T1000 (cell line): ENCODE data around the gene INHA.

Source experiments
- DNase-seq: peaks from one replicate; lab custom pipeline; 2025; ENCODE audit warnings: mixed read lengths; lab: John Stamatoyannopoulos, UW

The INHA gene, protein sequence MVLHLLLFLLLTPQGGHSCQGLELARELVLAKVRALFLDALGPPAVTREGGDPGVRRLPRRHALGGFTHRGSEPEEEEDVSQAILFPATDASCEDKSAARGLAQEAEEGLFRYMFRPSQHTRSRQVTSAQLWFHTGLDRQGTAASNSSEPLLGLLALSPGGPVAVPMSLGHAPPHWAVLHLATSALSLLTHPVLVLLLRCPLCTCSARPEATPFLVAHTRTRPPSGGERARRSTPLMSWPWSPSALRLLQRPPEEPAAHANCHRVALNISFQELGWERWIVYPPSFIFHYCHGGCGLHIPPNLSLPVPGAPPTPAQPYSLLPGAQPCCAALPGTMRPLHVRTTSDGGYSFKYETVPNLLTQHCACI

DNA sequence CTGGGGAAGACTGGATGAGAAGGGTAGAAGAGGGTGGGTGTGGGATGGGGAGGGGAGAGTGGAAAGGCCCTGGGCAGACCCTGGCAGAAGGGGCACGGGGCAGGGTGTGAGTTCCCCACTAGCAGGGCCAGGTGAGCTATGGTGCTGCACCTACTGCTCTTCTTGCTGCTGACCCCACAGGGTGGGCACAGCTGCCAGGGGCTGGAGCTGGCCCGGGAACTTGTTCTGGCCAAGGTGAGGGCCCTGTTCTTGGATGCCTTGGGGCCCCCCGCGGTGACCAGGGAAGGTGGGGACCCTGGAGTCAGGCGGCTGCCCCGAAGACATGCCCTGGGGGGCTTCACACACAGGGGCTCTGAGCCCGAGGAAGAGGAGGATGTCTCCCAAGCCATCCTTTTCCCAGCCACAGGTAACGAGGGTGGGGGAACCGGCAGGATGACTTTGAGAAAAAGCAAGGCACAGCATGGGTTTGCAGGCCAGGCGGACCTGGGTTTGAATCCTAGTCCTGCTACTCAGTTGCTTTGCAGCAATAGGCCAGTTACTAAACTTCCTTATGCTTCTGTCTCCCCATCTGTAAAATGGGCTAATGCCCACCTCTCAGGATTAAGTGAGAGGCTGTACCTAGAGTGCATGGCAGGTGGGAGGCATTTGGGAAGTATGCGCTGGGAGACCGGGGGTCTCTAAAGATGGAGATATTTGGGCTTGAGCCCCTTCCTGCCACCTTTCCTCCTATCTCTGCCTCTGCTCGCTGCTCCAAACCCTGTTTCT lies at the start of gene INHA:
INHA (plus strand) TSS at position 74 of the 765 bp plus-strand sequence; CDS start at position 139, 65 bp downstream.
- no peak for DNase-seq

DNA sequence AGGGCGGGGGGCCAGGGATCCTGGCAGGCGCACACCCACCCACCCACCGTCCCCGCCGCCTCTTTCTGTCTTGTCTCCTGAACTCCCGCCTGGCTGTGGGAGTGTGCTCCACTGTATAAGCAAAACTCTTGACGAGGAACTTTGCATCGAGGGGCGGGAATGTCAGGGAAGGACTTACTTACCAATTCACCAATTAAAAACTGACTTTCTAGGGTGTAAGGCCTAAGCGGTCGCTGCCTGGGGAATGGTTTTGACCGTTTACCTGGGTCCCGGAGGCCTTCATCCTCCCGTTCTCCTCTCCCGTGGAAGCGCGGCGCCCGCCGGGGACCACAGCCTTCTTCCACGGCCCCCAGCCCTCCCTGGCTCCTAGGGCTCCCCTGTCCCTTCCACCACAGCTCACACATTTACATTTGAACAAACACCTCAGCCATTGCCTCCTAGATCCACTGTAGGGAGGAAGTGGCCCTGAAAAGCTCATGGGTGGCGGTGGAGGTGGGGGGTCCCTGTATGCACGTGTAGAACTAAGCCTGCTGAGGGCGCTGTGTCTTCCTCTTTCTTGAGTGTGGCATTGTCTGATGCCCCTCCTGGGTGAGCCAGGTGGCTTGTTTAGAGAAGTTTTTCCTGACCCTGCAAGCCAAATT lies 49.0 kb upstream of the INHA start:
- no peak for DNase-seq

DNA sequence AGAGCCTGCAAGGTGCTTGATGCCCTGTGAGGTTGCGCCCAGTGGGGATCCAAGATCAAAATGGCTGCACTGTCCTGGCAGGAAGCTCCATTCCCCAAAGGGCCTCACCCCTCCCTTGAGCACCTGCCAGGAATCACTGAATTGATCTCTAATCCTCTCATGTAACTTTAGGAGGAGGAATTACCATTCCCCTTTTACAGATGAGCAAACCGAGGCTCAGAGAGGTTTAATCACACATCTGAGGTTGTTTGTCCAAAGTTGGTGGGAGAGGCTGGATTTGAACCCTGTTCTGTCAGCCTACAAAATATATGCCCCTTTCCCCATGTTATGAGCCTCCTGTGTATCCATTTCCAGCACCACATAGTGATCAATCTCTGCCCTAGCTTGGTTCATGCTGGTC lies 47.3 kb upstream of the INHA start:
- DNase-seq, result no peak

DNA sequence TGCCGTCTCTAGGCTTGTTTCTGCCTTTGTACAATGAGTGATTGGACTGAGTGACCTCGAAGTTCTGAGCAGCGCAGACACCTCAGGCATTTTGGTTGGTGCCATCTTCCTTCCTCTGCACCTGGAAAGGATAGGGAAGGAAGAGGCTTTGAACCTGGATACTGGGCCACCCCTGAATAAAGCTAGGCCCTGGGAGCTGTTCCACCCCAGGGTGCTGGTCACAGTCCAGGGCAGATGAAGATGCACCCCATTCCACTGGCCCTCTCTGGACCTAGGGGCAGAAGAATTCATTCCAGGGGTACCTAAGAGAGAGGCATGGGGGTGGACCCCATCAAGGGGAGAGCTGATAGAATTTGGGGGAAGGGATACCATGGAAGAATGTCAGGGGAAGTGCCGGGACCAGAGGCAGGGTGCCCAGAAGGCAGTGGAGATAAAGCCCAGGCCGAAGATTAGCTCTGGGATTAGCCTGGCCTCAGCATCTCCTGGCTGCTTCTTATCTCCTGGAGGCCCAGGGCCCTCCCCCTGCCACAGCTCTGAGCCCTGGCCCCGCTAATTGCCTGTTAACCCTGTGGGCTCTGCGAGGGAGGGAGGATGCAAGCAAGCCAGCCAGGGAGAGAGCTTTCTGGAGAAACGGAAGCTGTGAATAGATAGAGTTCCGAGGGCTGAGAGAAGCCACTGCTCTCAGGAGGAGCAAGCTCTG lies 46.4 kb upstream of the INHA start:
- DNase-seq, result no peak

DNA sequence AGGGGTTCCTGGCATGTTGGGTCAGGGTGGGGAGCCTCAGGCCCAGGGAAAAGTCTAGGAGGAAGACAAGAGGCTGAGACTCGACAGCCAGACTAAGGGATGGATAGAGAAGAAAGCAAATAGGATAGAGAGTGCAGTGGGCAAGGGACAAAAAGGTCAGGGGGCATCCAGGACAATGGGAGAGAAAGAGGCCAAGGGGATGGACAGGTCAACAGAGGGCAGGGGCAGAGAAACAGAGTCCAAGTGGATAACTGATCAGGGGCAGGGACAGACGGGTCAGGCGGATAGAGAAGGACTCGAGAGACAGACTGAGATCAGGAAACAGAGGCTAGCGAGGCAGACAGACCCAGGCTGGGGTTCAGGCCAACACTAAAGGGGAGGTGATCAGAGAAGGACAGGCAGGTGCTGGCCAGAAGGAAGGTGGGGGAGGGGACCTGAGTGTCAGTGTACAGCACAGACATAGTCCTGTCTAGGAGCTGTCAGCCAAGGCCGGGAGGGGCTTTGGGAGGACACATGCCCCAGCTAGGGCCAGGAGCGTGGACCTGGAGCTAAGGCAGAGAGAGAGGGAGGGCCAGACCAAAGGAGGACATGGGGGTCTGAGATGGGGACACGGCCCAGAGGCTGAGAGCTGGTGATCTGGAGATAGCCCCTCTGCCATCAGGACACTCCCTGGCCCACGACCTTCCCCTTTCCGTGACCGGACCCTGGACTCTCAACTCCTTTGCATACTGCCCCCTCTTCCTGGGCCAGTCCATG lies 45.6 kb upstream of the INHA start:
- no peak for DNase-seq

DNA sequence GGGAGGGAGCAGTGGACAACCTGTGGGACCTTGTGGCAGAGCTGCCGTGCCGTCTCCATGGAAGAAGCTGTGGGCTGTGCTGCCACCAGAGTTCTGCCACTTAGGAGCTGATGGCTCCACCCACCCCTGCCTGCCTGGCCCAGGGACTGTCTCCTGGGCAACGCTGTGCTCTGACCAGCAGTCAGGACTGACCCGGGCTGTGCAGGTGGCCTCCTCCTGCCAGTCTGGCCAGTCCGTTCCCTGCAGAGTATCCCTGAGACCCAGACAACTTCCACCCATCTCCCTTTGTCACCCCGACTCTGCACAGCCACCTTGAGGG lies 45.1 kb upstream of the INHA start:
- DNase-seq, result no peak

DNA sequence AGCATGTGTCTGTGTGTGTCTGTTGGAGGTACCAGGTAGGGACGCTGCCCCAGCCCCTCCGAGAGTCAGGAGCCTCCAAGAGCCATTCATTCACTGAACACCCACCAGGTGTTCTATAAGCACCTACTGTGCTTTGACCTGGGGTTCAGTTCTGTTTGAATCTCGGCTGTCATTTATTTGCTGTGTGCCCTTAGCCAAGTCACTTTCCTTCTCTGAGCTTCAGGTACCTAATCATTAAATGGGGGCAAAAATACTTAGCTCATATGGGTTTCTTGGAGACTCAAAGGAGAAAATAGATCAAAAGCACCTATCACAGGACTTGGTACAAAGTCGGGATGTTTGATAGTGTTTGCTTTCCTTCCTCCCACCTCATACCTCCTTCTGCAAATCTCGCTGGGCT lies 44.6 kb upstream of the INHA start:
- no peak for DNase-seq

DNA sequence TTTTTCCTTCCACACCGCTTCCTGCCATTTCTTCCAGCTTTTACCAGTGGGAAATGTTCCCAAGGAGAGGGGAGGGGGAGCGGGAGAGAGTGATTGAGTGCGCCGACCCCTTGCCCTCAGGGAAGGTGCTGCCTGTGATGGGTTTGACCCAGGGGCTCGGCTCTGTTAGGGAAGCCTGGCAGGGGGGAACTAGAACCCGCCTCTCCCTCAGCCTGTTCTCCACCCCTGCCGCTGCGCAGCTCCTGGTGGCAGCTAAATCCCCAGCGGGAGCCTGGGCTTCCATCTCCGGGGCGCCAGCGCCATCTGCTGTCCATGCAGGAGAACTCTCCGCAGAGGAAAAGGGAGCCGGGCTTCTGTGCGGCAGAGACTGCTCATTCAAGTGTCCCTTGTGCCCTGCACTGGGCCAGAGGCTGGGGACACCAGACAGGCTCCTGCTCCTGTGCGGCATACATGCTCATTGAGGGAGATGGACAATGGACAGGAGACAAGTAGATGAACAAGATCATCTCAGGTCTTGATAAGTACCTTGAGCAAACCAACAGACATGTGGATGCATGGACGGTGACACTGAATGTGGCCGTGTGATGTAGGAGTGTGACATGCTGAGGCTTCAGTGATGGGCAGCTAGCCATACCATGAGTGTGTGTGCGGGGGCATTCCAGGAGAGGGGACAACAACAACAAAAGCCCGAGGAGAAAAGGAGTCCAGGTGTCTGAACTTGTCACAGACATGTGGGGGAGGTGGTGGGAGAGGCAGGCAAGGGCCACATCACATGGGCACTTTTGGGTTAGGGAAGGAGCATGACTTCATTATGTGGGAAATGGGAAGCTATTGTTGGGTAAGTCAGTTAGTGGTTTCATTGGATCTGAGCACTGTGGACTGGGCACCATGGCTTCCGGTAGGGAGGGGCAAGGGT lies 41.8 kb upstream of the INHA start:
- DNase-seq, result peak; percentile 71

DNA sequence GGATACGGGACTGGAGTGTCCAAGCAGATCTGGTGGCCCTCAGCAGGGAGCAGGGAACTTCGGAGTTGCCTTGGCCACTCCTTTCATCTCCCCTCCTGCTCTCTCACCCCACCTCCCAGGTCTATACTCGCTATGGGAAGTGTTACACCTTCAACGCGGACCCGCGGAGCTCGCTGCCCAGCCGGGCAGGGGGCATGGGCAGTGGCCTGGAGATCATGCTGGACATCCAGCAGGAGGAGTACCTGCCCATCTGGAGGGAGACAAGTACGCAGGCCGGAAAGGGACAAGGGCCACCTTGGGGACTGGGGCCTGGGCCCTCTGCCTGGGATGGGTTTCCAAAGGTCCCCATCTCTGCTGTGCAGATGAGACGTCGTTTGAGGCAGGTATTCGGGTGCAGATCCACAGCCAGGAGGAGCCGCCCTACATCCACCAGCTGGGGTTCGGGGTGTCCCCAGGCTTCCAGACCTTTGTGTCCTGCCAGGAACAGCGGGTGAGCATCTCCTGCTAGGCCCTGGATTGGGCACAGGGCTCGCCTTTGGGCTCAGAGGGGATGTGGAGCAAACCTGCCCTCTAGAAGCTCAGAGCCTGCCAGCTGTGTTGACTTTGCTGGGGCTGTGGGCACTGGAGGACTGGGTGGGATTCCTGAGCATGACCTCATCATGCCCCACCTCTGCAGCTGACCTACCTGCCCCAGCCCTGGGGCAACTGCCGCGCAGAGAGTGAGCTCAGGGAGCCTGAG lies 40.3 kb upstream of the INHA start:
- no peak for DNase-seq

DNA sequence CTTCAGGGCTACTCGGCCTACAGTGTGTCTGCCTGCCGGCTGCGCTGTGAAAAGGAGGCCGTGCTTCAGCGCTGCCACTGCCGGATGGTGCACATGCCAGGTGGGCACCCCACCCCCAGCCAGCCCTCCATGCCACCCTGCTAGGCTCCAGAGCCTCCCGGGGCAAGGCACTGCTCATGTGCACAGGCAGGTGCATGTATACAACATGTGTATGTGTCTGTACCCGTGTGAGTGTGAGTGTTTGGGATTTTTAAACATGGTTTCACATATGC lies 39.8 kb upstream of the INHA start:
- no peak for DNase-seq

DNA sequence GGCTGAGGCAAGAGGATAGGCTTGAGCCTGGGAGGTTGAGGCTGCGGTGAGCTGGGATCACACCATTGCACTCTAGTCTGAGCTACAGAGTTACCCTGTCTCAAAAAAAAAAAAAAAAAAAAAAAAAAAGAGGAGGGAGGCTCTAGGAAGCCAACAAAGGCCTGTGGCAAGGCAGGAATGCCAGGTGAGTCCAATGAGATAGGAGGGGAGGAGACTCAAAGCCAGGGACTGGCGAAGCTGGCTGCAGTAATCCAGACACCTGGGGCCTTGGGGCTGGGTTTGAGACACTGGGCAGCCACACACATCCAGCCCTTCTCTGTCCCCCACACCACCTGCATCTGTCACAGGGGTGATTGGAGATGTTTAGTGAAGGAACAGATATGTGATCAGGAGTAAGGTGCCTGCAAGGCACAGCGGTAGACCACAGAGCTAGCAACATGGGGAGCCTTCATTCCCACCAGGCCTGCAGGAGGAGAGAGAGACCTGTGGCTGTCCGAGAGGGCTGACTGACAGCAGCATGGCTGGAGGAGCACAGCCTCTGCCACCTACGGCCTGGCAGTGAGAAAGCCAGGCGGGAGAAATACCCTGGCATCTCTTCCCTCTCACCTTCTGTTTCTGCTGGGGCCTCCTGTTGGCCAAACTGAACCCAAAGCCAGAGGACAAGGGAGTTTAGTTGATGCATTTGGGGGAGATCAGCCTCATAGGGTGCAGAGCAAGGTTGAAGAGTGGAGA lies 38.0 kb upstream of the INHA start:
- DNase-seq, result no peak

DNA sequence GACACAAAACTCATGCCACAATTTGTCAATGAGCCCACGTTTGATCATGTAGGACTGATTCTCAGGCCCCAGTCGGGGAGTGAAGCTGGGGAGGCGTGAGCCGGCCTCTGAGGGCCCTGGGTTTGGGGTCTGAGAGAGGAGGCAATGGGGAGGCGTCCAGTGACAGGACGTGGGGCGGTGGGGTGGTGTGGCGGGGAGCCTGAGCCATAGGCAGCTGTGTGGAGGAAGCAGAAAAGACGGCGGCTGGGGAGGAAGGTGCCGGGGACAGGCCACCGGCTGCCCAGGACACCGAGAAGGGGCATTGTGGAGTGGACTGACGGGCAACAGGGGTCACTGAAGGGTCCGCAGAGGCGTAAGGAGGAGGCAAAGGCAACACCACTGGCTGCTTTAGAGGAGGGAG lies 35.7 kb upstream of the INHA start:
- no peak for DNase-seq

DNA sequence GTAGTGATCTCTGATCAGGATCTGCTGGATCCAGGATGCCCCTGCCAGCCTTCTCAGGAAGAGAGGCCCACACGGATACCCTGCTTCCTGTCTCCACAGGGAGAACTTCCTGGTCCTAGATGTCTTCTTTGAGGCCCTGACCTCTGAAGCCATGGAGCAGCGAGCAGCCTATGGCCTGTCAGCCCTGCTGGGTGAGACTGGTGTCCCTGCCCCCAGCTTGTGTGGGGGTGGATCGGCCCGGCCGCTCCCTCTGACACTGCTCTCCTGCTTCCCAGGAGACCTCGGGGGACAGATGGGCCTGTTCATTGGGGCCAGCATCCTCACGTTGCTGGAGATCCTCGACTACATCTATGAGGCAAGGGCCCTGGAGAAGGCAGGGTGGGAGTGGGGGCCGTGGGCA lies 35.1 kb upstream of the INHA start:
- DNase-seq, result no peak

DNA sequence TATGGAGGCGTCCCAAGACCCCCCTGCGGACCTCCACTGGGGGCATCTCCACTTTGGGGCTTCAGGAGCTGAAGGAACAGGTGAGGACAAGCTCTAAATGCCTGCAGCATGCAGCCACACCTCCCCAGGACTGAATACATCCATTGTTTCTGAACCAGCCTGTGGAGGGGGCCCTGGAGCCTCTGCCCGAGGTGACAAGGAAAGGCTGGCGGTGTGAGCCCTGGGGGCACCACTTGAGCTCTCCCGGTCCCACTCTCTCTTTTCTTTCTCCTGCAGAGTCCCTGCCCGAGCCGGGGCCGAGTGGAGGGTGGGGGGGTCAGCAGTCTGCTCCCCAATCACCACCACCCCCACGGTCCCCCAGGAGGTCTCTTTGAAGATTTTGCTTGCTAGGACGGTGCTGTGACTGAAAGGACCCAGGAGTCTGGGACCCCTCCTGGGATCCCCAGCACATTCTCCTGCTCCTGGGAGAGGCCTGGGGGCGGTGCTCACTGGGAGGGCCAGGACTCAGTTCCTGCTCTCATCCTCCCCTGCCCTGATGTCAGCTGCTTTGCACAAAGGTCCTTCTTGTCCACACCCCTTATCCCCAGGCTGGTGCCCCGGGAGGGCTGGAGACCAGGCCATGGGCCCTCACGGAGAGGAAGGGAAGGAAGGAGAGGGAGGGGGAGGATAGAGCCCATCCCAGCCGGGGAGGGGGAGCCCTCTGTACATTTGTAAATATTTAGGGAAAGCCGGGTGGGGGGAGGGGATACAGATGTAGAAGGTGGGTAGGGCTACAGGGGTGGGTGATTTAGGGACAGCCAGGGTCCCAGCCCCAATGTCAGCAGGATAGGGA lies 34.2 kb upstream of the INHA start:
- DNase-seq, result no peak

DNA sequence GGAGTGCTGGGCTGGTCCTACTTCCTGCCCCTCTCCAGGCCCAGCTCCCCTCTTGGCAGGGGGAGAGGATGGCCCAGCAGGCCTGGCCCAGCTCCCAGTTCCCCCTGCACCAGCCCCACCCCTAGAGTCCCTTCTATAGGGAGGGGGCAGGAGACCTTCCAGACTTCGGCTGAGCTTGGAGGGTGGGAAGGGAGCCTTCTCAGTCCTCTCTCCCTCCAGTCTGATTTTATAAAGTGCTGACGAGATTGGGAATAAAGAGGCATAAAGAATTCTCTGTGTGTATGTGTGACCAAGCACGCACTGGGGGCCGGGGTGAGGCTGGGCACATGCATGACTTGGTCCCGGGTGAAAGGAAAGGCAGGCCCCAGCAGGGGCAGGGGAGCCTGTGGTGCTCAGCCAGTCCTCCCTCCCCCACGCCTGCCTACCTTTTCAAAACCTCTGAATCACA lies 33.6 kb upstream of the INHA start:
- no peak for DNase-seq

DNA sequence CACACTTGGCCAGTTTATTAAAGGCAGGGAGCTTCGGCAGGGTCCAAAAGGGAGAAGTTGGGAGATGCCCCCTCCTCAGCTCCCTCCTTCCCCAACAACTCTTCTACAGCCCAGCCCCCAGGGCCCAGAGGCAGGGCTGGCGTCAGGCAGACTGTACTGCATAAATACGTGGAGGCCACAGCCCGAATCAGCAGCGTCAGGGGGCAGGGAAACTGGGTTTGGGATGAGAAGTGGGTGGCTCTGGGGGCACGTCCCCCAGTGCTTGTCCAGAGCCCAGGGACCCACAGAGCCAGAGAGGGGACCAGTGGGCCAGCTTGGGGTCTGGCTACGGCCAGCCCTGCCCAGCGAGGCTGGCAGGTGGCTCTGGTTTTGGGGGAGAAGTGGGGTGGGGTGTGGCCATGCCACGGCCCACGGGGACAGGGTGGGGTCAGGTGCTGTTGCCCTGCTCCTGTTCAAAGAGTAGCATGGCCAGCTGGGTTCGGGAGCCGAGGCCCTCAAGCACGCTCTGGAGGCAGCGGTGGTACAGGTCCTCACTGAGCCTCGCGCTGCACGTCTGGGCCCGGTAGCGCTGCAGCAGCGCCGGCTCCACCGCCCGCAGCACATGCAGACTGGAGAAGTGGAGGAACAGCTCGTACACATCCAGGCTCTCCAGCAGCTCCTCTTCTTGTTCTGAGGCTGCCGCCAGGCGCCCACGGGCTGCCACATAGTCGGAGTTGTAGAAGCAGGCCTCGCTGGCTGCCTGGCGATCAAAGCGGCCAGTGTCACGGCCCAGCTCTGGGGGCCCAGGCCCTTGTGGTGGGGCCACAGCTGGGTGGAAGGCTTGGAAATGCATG lies 32.9 kb upstream of the INHA start:
- no peak for DNase-seq

DNA sequence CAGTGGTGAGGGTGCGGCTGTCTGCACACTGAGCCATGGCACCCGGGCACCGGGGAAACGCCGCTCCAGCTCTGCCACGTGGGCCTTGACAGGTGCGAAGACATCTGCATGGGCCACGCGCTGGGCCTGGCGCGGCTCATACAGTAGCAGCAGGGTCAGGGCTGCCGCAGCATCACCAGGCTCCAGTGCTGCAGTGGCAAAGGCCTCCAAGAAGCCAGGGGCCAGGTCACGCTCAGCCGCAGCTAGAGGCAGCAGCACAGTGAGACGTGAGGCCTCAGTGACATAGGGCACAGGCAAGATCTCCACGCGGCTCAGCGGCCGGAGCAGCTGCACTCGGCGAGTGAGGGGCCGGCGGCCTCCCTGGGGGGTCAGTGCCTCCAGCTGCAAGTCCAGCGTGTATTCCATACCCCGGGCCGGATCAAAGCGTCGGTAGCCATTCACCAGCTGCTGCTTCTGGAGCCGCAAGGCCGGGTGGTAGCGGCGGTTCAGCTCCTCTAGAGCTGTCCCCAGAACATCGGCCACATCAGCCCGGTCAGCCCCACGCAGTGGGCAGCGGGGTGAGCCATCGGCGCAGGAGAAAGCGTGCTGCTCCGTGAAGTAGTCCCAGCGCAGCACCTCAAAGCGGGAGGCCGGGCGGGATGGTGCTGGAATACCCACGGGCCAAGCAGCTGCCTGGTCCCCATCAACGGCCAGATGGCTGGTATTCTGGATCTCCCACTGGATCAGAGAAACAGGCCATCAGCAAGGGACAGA lies 32.0 kb upstream of the INHA start:
- DNase-seq, result no peak
